CD4-positive, alpha-beta T cell treated with Interleukin-4 for 4 hours (primary cell): ENCODE measurements around the gene NEK1.
"Not testable (repeated sequence)": the region's sequence is repeated elsewhere in the genome, so short reads cannot be mapped to it uniquely, and the experiment has no call there.

Experiments used
- DNase-seq: peaks from one replicate; pipeline ENCODE4 v3.0.0-alpha.2; 2020

The NEK1 gene

DNA sequence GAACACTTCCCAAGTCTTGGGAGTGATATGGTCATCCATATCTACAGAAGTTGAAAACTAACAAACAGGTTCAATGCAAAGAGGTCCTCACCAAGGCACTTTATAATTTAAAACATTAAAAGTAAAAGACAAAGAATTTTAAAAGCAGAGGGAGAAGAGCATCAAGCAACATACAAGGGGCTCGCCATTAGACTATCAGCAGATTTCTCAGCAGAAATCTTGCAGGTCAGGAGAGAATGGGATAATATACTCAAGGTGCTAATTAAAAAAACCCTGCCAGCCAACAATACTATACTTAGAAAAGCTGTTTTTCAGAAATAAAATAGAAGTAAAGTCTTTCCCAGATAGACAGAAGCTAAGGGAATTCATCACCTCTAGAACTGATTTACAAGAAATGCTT lies 121.2 kb downstream of the NEK1 start:
- DNase-seq: no peak

DNA sequence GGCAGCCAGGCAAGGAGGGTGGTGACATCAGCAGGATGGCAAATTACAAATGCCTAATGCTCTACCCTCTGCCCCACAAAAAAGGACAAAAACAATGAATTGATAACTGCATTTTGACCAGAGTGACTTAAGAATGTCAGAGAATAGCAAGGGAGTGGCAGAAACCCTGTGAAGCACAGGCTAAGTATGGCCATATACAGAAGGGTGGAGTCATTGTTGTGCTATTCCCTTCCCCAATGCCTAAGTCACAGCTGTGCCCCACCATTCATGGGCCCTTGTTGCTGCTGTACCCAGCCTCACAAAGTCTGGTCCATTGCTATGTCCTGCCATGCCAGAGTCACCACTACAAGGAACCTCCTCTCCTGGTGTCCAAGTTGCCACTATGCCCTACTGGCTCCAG lies 123.1 kb downstream of the NEK1 start:
- DNase-seq: no peak

GRCh38 chr4:169485791-169486742 lies 126.3 kb downstream of the NEK1 start:
- peak; percentile 48 for DNase-seq

DNA sequence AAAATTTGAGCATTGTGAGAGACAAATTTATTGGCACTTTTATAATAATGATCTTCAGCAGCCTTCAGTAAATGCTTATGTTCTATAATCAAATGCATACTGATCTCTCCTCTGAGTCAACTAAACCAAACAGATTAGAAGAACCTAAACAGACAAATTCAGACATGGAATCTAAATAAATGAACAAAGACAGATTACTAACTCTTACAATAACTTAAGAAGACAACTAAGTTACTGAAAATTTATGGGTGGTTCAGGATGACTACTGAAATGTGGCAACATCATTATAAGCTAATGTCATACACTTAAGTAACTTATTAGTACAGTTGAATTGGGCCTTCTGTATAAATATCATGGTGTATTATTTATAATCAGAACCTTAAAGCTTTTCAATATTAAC lies 127.3 kb downstream of the NEK1 start:
- no peak for DNase-seq

DNA sequence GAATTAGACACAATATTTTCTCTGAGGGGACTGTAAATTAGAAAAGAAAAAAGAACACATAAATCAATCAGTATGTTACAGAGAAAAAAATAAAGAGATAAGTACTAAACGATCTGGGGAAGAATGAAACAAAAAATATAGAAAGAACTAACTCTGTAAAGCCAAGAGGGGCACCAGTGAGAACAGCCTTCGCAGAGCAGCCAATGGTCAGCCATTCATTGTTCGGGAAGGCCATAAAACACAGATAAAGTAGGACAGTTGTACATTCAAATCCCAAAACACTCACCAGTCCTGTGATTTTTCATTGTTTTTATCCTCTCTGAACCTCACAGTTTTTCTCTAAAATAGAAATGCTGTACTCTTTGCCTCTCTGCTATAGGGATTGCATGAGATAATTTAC lies 127.9 kb downstream of the NEK1 start:
- no peak for DNase-seq

- no peak for DNase-seq
These were observed 148.3 kb downstream of the NEK1 start for GRCh38 chr4:169464080-169464479.

- no peak for DNase-seq
These were observed 152.3 kb downstream of the NEK1 start for GRCh38 chr4:169460081-169460480.

DNA sequence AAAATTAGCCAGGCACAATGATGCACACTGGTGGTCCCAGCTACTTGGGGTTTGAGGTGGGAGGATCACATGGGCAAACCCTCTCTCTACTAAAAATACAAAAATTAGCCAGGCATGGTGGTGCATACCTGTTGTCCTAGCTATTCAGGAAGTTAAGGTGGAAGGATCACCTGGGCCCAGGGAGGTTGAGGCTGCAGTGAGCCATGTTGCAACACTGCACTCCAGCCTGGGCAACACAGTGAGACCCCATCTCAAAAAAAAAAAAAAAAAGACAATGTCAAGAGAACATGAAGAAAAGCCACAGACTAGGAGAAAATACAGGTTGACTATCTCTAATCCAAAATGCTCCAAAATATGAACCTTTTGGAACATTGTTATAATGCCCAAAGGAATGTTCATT lies 153.8 kb downstream of the NEK1 start:
- DNase-seq: no peak

DNA sequence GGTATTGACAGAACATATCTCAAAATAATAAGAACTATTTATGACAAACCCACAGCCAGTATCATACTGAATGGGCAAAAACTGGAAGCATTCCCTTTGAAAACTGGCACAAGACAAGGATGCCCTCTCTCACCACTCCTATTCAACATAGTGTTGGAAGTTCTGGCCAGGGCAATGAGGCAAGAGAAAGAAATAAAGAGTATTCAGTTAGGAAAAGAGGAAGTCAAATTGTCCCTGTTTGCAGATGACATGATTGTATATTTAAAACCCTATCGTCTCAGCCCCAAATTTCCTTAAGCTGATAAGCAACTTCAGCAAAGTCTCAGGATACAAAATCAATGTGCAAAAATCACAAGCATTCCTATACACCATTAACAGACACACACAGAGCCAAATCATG lies 159.7 kb downstream of the NEK1 start:
- not testable (repeated sequence) for DNase-seq

- DNase-seq: not testable (repeated sequence)
These were observed 163.4 kb downstream of the NEK1 start for GRCh38 chr4:169448935-169449334.

DNA sequence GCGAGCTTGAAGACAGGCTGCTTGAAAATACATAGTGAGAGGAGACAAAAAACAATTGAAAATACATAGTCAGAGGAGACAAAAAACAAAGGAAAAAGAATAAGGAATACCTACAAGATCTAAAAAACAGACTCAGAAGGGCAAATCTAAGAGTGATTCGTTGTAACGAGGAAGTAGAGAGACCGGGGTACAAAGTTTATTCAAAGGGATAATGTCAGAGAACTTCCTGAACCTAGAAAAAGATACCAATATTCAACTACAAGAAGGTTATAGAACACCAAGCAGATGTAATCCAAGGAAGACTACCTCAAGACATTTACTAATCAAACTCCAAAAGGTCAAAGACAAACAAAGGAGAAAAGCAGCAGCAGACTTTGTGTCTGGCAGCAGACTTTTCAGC lies 165.6 kb downstream of the NEK1 start:
- DNase-seq: no peak

DNA sequence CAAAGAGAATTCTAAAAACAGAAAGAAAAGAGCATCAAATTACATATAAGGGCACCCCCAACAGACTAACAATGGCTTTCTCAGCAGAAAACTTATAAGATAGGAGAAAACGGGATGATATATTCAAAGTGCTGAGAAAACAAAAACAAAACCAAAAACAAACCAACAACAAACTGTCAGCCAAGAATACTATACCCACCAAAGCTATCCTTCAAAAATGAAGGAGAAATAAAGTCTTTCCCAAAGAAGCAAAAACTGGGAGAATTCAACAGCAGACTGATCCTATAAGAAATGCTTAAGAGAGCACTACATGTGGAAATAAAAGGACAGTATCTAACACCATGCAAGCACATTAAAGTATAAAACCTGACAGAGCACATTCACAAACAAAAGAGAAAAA lies 168.6 kb downstream of the NEK1 start:
- DNase-seq: no peak

DNA sequence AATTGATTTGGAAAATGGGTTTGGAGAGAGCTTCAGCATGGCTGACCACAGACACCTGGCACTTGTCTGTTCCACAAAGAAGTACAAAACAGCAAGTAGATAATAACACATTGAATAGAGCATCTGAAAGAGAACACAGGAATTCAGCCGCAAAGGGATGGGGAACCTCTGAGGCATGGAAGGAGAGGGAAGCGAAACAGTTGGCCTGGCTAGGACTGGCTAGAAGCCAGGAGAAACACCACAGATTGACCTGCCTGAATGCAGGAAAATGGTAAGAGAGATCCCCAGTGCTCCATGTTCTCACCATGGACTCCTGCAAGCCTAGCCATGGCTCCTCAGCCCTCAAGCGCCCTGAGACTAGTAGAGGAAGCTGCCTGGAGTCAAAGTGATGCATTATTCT lies 171.9 kb downstream of the NEK1 start:
- DNase-seq: no peak

DNA sequence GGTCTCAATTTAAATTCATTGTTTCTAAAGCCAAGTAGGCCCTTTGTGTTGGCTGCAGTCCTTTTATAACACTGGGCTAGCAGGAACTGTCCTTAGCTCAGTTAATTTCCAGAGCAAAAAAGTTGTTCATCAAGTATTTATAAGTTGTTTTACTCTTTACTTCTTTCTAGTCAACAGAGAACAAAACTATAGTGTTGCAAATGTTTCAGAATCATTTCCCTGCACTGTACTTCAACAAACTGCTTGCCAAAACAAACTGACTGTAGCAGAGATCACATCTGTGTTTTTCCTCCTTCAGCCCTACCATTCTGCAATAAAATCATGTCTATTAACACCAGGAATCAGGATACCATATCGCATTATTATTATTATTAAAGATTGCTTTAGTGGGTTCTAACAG lies 173.1 kb downstream of the NEK1 start:
- no peak for DNase-seq

GRCh38 chr4:169438057-169438480 lies 174.3 kb downstream of the NEK1 start:
- no peak for DNase-seq

DNA sequence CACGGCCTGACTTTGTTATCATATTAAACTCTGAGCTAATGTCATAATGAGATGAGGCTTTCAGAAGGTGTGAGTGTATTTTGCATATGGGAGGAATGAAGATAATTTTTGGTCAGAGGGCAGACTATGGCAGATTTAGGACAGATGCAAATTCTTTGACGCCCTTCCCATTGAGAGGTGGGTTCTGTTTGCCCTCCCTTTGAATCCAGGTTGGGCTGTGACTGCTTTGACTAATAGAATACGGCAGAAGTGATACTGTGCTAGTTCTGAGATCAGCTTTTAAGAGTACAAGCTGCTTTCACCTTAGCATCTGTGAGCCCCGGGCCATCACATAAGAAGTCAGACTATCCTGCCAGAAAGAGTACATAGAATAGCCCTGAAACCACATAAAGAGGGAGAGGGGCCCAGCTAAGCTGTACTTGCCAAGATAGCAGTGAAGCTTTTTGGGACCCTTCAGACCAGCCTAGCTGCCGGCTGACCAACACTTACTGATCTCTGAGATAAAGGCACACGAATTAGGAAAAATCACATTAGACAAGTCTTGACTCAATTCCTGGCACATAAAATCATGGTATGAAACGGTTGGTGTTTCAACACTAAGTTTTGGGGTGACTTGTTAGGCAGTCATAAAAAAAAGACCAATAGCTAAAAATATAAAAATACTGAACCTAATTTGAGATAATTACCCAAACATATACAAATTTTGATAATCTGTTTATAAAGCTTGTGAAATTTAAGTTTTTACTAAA lies 174.9 kb downstream of the NEK1 start:
- no peak for DNase-seq

DNA sequence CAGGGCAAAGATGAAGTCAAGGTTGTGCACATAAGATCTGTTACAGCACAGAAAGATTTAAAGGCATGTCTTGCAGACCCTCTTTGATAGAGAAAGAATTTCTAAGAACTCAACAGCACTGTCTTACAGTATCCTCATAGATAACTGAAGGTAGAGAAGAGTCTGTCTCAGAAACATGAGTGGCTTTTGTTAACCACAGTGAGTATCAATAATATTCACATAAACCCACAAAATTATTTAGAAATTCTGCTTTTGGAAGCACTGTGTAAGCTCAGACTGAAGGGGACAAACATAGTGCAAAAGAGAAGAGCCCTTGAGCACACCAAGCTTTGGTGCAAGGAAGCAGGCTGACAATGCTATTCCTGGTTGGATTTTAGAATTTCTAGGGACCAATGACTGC lies 175.6 kb downstream of the NEK1 start:
- no peak for DNase-seq

GRCh38 chr4:169428376-169428775 lies 184.0 kb downstream of the NEK1 start:
- no peak for DNase-seq

GRCh38 chr4:169427727-169428126 lies 184.7 kb downstream of the NEK1 start:
- DNase-seq: not testable (repeated sequence)

GRCh38 chr4:169420291-169420690 lies 192.1 kb downstream of the NEK1 start:
- no peak for DNase-seq

DNA sequence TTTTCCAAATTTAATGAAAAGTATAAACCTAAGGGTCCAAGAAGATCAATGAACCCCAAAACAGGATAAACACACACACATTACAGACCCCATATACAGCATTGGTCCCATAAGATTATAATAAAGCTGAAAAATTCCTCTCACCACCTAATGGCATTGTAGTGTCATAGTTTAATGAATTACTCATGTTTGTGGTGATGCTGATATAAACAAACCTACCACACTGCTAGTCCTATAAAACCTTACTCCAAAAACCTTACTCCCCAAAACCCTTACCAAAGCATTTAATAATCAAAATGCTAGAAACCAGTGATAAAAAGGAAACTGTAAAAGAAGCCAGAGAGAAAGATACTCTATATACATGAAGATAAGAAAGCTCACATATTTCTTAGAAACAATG lies 193.5 kb downstream of the NEK1 start:
- no peak for DNase-seq

- DNase-seq: no peak
These were observed 194.6 kb downstream of the NEK1 start for GRCh38 chr4:169417629-169418282.

DNA sequence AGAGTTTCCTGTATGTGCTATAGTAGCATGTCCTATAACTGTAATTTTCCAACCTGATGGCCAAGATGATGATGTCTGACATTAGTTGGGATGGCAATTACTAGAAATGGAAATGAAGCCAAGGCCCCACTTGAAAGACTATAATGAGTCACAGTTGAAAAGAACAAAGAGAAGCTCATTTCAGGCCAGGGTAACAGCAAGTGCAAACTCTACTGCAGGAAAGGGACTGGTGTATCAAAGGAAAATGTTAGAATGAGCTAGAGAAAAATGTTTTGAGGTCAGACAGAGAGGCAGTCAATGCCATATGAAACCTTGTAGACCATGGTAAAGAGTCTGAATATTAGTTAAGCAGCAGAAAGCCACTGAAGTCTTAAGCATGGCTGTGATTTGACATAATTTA lies 195.4 kb downstream of the NEK1 start:
- no peak for DNase-seq

GRCh38 chr4:169416461-169416860 lies 195.9 kb downstream of the NEK1 start:
- DNase-seq: no peak
